ENCODE results near the gene FKBP14.
A peak's percentile ranks its signal among the peaks of the same experiment; 100 is the strongest.

The FKBP14 gene

DNA sequence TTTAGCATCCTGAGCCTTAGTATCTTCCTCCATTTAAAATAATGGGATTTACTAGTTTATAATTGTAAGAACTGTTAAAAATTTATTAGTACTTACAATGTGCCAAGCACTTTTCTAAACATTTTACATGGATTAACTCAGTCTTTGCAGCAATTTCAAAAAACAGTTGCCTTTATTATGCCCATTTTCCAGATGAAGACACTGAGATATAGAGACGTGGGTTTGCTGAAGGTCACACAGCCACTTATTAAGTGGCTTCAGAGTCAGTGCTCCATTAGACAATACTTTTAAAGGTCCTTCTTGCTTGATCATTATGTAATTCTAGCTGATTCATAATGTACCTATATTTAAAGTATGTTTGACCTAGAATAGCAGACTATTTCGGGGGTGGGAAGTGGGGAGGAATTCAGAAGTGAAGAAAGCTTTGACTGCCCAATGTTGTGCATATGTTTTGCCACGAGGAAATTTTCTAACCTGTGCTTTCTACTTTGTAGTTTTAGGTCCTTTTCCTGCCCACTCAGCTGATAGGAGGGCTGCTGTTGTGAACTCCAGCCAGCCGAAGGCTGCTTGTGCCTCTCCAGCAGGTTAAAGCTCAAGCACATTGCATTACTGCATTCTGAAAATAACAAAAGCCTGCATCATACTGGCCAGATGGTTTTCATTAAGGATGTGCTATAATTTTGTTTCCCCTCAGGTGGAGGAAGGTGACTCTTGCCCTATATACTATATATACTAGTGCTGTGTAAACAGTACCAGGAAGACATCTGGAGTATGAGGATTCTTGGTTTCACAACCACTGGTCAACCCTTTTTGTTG lies 6.0 kb upstream of the FKBP14 start:
- no peak overlapping the region for H3K27ac ChIP-seq (ENCODE audit: low read depth, low read length)
- no peak overlapping the region for H3K4me3 ChIP-seq (ENCODE audit: low read depth, low read length)
- H3K36me3 ChIP-seq (ENCODE audit: control insufficient read depth, insufficient read depth, low read length): peaks cover 6% of the 10 kb centered on the region; the same call in 1 of the 2 replicates
- no peaks in the 10 kb centered on the region for H3K9me3 ChIP-seq (ENCODE audit: control insufficient read depth, insufficient read depth, low read length)
- no peaks in the 10 kb centered on the region for H3K27me3 ChIP-seq (ENCODE audit: control insufficient read depth, insufficient read depth, low read length)
- peaks cover 28% of the 10 kb centered on the region for H3K4me1 ChIP-seq (ENCODE audit: control insufficient read depth, insufficient read depth, low read length)
- H3K9ac ChIP-seq (ENCODE audit: low read depth, low read length): no peak overlapping the region

DNA sequence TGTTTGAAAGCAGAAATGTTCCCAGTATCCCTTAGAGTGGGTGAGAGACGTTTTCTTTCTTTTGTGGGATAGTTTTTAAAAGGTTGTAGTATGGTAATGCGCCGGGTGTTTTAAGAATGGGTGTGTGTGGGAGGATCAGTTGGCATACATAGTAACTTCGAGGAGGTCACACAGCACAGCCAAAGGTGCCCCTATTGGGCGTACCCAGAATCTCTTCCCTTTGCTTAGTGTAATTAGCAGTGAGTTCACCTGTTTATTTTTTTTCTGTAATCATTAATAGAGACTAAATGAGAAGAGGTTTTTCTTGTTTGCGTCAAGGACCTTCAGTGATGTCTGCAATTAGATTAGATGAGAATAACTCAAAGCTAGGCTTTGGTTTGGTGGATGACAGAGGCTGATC lies 3.2 kb upstream of the FKBP14 start:
- H3K9me3 ChIP-seq (ENCODE audit: control insufficient read depth, insufficient read depth, low read length): no peaks in the 10 kb centered on the region
- H3K27ac ChIP-seq (ENCODE audit: low read depth, low read length): peak overlapping the region; percentile 90
- H3K27me3 ChIP-seq (ENCODE audit: control insufficient read depth, insufficient read depth, low read length): no peaks in the 10 kb centered on the region
- H3K4me1 ChIP-seq (ENCODE audit: control insufficient read depth, insufficient read depth, low read length): peaks cover 40% of the 10 kb centered on the region
- H3K36me3 ChIP-seq (ENCODE audit: control insufficient read depth, insufficient read depth, low read length): peaks cover 6% of the 10 kb centered on the region; the same call in 1 of the 2 replicates
- H3K9ac ChIP-seq (ENCODE audit: low read depth, low read length): no peak overlapping the region
- peak overlapping the region; percentile 79 for H3K4me3 ChIP-seq (ENCODE audit: low read depth, low read length)

DNA sequence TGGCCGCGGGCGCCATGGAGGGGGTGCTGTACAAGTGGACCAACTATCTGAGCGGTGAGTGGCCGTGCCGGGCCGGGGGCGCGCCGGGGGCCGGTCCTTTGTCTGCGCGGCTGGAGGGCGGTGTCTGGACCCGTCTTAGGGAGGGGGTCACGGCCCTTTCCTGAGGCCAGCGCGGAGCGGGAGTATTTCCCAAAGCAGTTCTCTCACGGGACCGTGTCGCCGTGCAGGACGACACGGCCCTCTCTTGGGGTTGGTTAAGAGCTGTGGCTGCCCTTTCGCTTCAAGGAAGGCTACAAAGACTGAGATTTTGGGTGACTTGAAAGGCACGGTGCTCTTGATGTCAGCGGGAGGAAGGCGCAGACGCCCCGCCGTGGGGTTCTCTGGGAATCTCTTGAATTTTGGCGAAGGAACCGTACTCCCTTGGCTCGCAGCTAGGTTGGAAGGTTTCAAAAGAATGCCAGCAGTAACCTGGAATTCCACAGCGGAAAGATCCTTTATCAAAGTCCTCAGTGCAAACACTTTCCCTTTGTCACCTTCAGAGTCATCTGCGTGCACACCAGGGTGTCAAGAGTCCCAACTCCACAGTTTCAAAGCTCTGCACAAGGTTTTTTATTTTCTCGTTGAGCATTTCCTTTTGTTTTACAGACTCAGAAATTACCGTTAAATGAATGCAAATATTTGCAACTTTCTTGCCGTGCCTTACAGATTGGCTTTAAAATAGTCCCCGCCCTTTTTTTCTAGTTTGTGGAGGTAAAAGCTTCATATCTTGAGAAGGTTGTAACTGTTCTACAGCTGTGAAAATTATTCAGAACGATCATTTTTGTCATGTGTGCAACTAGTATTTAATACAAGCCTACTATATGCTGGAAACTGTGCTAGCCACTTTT lies 2.5 kb upstream of the FKBP14 start:
- H3K4me1 ChIP-seq (ENCODE audit: control insufficient read depth, insufficient read depth, low read length): peaks cover 41% of the 10 kb centered on the region
- H3K27me3 ChIP-seq (ENCODE audit: control insufficient read depth, insufficient read depth, low read length): no peaks in the 10 kb centered on the region
- H3K4me3 ChIP-seq (ENCODE audit: low read depth, low read length): peak overlapping the region; percentile 79
- H3K36me3 ChIP-seq (ENCODE audit: control insufficient read depth, insufficient read depth, low read length): peaks cover 6% of the 10 kb centered on the region; the same call in 1 of the 2 replicates
- H3K27ac ChIP-seq (ENCODE audit: low read depth, low read length): peak overlapping the region; percentile 90
- H3K9me3 ChIP-seq (ENCODE audit: control insufficient read depth, insufficient read depth, low read length): no peaks in the 10 kb centered on the region
- peak overlapping the region; percentile 63 for H3K9ac ChIP-seq (ENCODE audit: low read depth, low read length)

DNA sequence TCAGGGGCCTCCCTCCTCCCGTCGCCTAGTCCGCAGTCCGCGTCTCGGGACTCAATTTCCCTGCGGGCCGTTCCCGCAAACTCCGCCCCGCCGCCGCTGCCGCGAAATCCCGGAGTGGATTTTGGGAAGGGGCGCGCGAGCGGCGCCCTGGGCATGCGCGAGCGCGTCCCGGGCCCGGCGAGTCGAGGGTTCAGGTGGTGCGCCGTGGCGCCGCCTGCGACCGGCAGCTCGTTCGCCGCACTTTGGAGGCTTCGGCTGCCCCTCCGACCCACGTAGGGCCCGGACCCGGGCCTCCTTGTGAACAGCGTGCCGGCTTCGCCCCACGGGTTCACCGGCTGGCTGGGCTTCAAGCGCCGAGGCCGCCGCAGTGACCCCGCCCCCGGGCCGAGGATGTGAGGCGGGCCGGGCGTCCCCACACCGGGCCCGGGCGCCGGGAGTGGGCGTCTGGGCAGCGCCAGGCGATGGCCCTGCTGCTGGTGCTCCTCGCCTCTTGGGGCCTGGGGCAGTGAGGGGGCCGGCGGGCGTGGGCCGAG lies 1.8 kb upstream of the FKBP14 start, which contains the start of gene PLEKHA8:
PLEKHA8 (plus strand) TSS at position 197 of the 533 bp plus-strand sequence. CDS start 351 bp downstream, outside the sequence.
- peak within 1 kb of the TSS; percentile 63 for H3K9ac ChIP-seq (ENCODE audit: low read depth, low read length)
- peaks cover 41% of the 10 kb centered on the region for H3K4me1 ChIP-seq (ENCODE audit: control insufficient read depth, insufficient read depth, low read length)
- H3K36me3 ChIP-seq (ENCODE audit: control insufficient read depth, insufficient read depth, low read length): peaks cover 6% of the 10 kb centered on the region; the same call in 1 of the 2 replicates
- H3K4me3 ChIP-seq (ENCODE audit: low read depth, low read length): peak within 1 kb of the TSS; percentile 79
- H3K27me3 ChIP-seq (ENCODE audit: control insufficient read depth, insufficient read depth, low read length): no peaks in the 10 kb centered on the region
- peak within 1 kb of the TSS; percentile 90 for H3K27ac ChIP-seq (ENCODE audit: low read depth, low read length)
- no peaks in the 10 kb centered on the region for H3K9me3 ChIP-seq (ENCODE audit: control insufficient read depth, insufficient read depth, low read length)

DNA sequence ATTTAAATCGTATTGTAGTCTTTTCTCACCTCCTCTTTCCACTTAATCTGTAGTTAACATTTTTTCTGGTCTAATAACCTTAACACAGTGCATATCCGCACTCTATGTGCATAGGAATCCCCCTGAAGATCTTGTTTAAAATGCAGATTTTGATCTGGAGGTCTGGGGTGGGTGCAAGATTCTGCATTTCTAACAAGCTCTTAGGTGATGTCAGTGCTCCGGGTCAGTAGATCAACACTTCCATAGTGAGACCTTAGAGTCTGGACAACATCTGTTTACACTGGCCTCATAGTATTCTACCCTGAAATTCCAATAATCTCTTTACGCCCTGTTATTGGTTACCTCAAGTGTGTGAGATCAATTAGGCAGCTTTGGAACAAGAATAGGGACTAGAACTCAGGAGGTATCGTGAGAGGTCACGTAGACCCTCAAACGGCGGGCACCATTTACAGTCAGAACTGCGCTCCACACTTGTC lies 1.3 kb upstream of the FKBP14 start:
- no peak overlapping the region for H3K9ac ChIP-seq (ENCODE audit: low read depth, low read length)
- H3K9me3 ChIP-seq (ENCODE audit: control insufficient read depth, insufficient read depth, low read length): no peaks in the 10 kb centered on the region
- H3K27me3 ChIP-seq (ENCODE audit: control insufficient read depth, insufficient read depth, low read length): no peaks in the 10 kb centered on the region
- H3K4me3 ChIP-seq (ENCODE audit: low read depth, low read length): peak overlapping the region; percentile 79
- H3K36me3 ChIP-seq (ENCODE audit: control insufficient read depth, insufficient read depth, low read length): peaks cover 1% of the 10 kb centered on the region; the same call in 1 of the 2 replicates
- H3K27ac ChIP-seq (ENCODE audit: low read depth, low read length): peak overlapping the region; percentile 90
- H3K4me1 ChIP-seq (ENCODE audit: control insufficient read depth, insufficient read depth, low read length): peaks cover 41% of the 10 kb centered on the region

DNA sequence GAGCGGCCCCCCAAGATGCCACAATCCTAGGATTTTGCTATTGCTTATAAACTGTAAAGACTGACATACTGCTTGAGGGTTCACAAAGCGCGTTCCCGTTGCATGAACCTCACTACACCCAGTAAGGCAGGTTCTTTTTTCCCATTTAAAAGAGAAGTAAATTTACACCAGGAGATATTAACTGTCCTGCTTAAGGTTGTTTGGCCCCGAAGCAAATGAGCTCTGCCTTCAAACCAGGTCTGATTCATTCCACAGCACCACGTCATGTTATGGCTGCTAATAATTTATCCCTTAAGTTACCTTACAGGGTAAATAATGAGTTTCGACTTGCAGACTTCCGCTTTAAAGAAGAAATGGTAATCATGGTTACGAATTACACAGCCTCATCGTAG lies 559 bp upstream of the FKBP14 start:
- Histone ChIP-seq H3K9me3 (ENCODE audit: control insufficient read depth, insufficient read depth, low read length) (no peaks in the 10 kb centered on the region), H3K9ac (ENCODE audit: low read depth, low read length) (peak overlapping the region; percentile 41; the same call in 1 of the 2 replicates), H3K36me3 (ENCODE audit: control insufficient read depth, insufficient read depth, low read length) (peaks cover 6% of the 10 kb centered on the region), H3K4me3 (ENCODE audit: low read depth, low read length) (peak overlapping the region; percentile 79), H3K27ac (ENCODE audit: low read depth, low read length) (peak overlapping the region; percentile 90), H3K4me1 (ENCODE audit: control insufficient read depth, insufficient read depth, low read length) (peaks cover 41% of the 10 kb centered on the region), H3K27me3 (ENCODE audit: control insufficient read depth, insufficient read depth, low read length) (no peaks in the 10 kb centered on the region)

DNA sequence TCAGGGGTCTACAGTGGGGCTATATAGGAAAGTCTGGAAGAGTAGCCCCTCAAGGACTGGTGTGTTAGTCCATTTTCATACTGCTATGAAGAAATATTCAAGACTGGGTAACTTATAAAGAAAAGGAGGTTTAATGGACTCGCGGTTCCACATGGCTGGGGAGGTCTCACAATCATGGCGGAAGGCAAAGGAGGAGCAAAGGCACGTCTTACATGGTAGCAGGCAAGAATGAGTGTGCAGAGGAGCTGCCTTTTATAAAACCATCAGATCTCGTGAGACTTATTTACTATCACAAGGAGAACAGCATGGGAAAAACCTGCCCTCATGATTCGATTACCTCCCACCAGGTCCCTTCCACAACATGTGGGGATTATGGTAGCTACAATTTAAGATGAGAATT lies 3.0 kb downstream of the FKBP14 start:
- Histone ChIP-seq H3K27me3 (ENCODE audit: control insufficient read depth, insufficient read depth, low read length) (no peaks in the 10 kb centered on the region), H3K9me3 (ENCODE audit: control insufficient read depth, insufficient read depth, low read length) (no peaks in the 10 kb centered on the region), H3K36me3 (ENCODE audit: control insufficient read depth, insufficient read depth, low read length) (peaks cover 28% of the 10 kb centered on the region), H3K27ac (ENCODE audit: low read depth, low read length) (no peak overlapping the region), H3K9ac (ENCODE audit: low read depth, low read length) (no peak overlapping the region), H3K4me1 (ENCODE audit: control insufficient read depth, insufficient read depth, low read length) (peaks cover 17% of the 10 kb centered on the region; the same call in 1 of the 2 replicates), H3K4me3 (ENCODE audit: low read depth, low read length) (no peak overlapping the region)

DNA sequence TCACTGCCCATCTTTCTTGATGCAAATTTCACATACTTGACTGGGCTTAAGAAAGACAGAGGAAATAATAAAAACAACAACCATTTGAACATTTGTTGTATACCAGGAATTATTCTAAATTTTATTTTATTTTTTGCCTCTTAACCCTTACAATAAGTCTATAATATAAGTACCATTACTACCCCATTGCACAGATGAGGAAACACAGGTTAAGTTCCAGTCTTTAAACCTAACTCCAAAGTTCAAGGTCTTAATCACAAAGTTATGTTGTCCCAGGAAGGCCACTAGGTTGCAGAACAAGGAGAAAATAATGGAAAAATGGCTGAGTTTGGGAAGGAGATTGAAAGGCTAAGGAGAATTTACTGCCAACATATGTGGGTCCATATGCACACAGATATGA lies 3.5 kb downstream of the FKBP14 start:
- no peak overlapping the region for H3K27ac ChIP-seq (ENCODE audit: low read depth, low read length)
- H3K4me1 ChIP-seq (ENCODE audit: control insufficient read depth, insufficient read depth, low read length): peaks cover 17% of the 10 kb centered on the region; the same call in 1 of the 2 replicates
- peaks cover 33% of the 10 kb centered on the region for H3K36me3 ChIP-seq (ENCODE audit: control insufficient read depth, insufficient read depth, low read length)
- H3K4me3 ChIP-seq (ENCODE audit: low read depth, low read length): no peak overlapping the region
- H3K9me3 ChIP-seq (ENCODE audit: control insufficient read depth, insufficient read depth, low read length): no peaks in the 10 kb centered on the region
- no peak overlapping the region for H3K9ac ChIP-seq (ENCODE audit: low read depth, low read length)
- H3K27me3 ChIP-seq (ENCODE audit: control insufficient read depth, insufficient read depth, low read length): no peaks in the 10 kb centered on the region

DNA sequence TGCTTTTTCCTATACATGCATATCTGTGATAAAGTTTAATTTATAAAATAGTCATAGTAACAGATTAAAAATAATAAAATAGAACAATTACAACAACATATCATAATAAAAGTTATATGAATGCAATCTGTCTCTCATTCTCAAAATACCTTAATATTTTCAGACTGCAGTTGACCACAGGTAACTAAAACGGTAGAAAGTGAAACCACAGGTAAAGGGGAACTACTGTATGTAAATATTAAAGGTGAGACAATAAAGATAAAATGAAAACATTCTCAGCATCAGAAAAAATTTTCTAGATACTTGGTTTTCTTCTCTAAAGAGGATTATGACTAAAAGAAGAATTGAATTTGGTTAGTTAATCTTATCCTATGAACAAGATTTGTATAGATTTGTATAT lies 6.0 kb downstream of the FKBP14 start:
- Histone ChIP-seq H3K4me1 (ENCODE audit: control insufficient read depth, insufficient read depth, low read length) (peaks cover 8% of the 10 kb centered on the region; the same call in 1 of the 2 replicates), H3K27ac (ENCODE audit: low read depth, low read length) (no peak overlapping the region)

DNA sequence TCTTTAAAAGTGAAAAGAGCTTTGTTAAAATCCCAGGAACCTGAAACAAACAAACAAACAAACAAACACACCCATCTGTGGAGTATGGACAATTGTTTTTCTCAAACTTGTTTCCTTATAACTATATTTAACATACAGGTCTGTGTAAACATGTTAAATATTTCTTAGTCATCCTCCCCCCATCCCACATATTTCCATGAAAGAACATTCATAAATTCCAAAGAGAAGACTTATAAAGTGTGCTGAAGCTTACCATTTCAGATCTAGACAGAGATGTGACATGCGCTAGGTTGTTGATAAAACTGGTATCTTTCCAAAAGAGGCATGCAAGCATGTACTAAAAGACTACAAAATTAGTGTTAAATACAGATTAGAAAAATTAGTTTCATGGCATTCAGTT lies 6.5 kb downstream of the FKBP14 start:
- H3K9ac ChIP-seq (ENCODE audit: low read depth, low read length): no peak overlapping the region
- peaks cover 45% of the 10 kb centered on the region for H3K36me3 ChIP-seq (ENCODE audit: control insufficient read depth, insufficient read depth, low read length)
- no peak overlapping the region for H3K27ac ChIP-seq (ENCODE audit: low read depth, low read length)
- H3K4me3 ChIP-seq (ENCODE audit: low read depth, low read length): no peak overlapping the region
- H3K27me3 ChIP-seq (ENCODE audit: control insufficient read depth, insufficient read depth, low read length): no peaks in the 10 kb centered on the region
- no peaks in the 10 kb centered on the region for H3K9me3 ChIP-seq (ENCODE audit: control insufficient read depth, insufficient read depth, low read length)
- peaks cover 4% of the 10 kb centered on the region; the same call in 1 of the 2 replicates for H3K4me1 ChIP-seq (ENCODE audit: control insufficient read depth, insufficient read depth, low read length)

More for the DNA sequence above, 6.0 kb downstream of the FKBP14 start:
- no peaks in the 10 kb centered on the region for H3K27me3 ChIP-seq (ENCODE audit: control insufficient read depth, insufficient read depth, low read length)
- H3K36me3 ChIP-seq (ENCODE audit: control insufficient read depth, insufficient read depth, low read length): peaks cover 45% of the 10 kb centered on the region
- H3K4me3 ChIP-seq (ENCODE audit: low read depth, low read length): no peak overlapping the region
- H3K9ac ChIP-seq (ENCODE audit: low read depth, low read length): no peak overlapping the region
- H3K9me3 ChIP-seq (ENCODE audit: control insufficient read depth, insufficient read depth, low read length): no peaks in the 10 kb centered on the region

All from HUES48 (cell line).